GM12891 (cell line): ENCODE data around the gene HUNK.
"Not testable (repeated sequence)": the region's sequence is repeated elsewhere in the genome, so short reads cannot be mapped to it uniquely, and the experiment has no call there.

Experiments
- PAX5 ChIP-seq: IDR thresholded peaks from 2 replicates; pipeline ENCODE4 v1.6.1; 2011; ENCODE audit warnings: low read length, moderate library complexity, mild to moderate bottlenecking; ENCODE audit not compliant: insufficient read depth, severe bottlenecking
- POLR2A ChIP-seq: IDR thresholded peaks from 2 replicates; pipeline ENCODE4 v1.6.1; 2011; ENCODE audit warnings: low read depth, low read length, control low read depth
- POLR2AphosphoS5 ChIP-seq: IDR thresholded peaks from 2 replicates; pipeline ENCODE4 v1.6.1; 2011; ENCODE audit warnings: low read depth, low read length, control low read depth
- POU2F2 ChIP-seq: IDR thresholded peaks from 2 replicates; pipeline ENCODE4 v1.6.1; 2011; ENCODE audit warnings: low read depth, mild to moderate bottlenecking, control low read depth, low read length, moderate library complexity
- SPI1 ChIP-seq: IDR thresholded peaks from 2 replicates; pipeline ENCODE4 v1.6.1; 2011; ENCODE audit warnings: low read depth, low read length, control low read depth
- TAF1 ChIP-seq: IDR thresholded peaks from 2 replicates; pipeline ENCODE4 v1.6.1; 2011; ENCODE audit warnings: low read depth, low read length, control low read depth

- not testable (repeated sequence) for TF ChIP-seq TAF1, SPI1, POLR2A, POLR2AphosphoS5, PAX5, POU2F2
Measured at GRCh38 chr21:32038751-32039150, 165.9 kb downstream of the HUNK start.
